ENCODE results near the gene KCTD18. TPM values are rescaled to one million over a fixed set of nuclear protein-coding genes. Genes with fewer than 3 reads are reported as not detected.

The KCTD18 gene
- total RNA-seq, 1 donor from 2014 or later = 17.6 TPM

GRCh38 chr2:200459101-200459500, 50.8 kb downstream of the KCTD18 start:
- DNase-seq (ENCODE audit: low spot score) = no peak
- H3K4me1 Mint-ChIP-seq (ENCODE audit: low read depth) = peaks cover 14% of the 10 kb centered on the region
- H3K27me3 Mint-ChIP-seq (ENCODE audit: low read depth) = no peaks in the 10 kb centered on the region
- no peaks in the 10 kb centered on the region for H3K9me3 Mint-ChIP-seq (ENCODE audit: low read depth)
- no peak for TF ChIP-seq CTCF (IDR thresholded peaks at IDR 0.05)
- peaks cover 25% of the 10 kb centered on the region for H3K36me3 Mint-ChIP-seq (ENCODE audit: low read depth)
- no peak overlapping the region for H3K4me3 Mint-ChIP-seq (ENCODE audit: unreplicated experiment)
- H3K27ac Mint-ChIP-seq (ENCODE audit: unreplicated experiment) = no peak overlapping the region

GRCh38 chr2:200456567-200456966, 53.3 kb downstream of the KCTD18 start:
- no peak for TF ChIP-seq CTCF (IDR thresholded peaks at IDR 0.05)
- DNase-seq (ENCODE audit: low spot score) = no peak
- Mint-ChIP-seq H3K36me3 (ENCODE audit: low read depth) (peaks cover 13% of the 10 kb centered on the region), H3K9me3 (ENCODE audit: low read depth) (no peaks in the 10 kb centered on the region), H3K27me3 (ENCODE audit: low read depth) (no peaks in the 10 kb centered on the region), H3K4me3 (ENCODE audit: unreplicated experiment) (no peak overlapping the region), H3K4me1 (ENCODE audit: low read depth) (peaks cover 16% of the 10 kb centered on the region), H3K27ac (ENCODE audit: unreplicated experiment) (peak overlapping the region; percentile 35)

- no peak for TF ChIP-seq CTCF (IDR thresholded peaks at IDR 0.05)
- Mint-ChIP-seq H3K4me3 (ENCODE audit: unreplicated experiment) (no peak overlapping the region), H3K4me1 (ENCODE audit: low read depth) (peaks cover 16% of the 10 kb centered on the region), H3K36me3 (ENCODE audit: low read depth) (peaks cover 11% of the 10 kb centered on the region), H3K27me3 (ENCODE audit: low read depth) (no peaks in the 10 kb centered on the region), H3K27ac (ENCODE audit: unreplicated experiment) (no peak overlapping the region), H3K9me3 (ENCODE audit: low read depth) (no peaks in the 10 kb centered on the region)
- DNase-seq (ENCODE audit: low spot score) = no peak
Measured at GRCh38 chr2:200455958-200456421, 53.9 kb downstream of the KCTD18 start.

- Mint-ChIP-seq H3K9me3 (ENCODE audit: low read depth) (no peaks in the 10 kb centered on the region), H3K4me3 (ENCODE audit: unreplicated experiment) (no peak overlapping the region), H3K36me3 (ENCODE audit: low read depth) (peaks cover 15% of the 10 kb centered on the region), H3K27ac (ENCODE audit: unreplicated experiment) (peak overlapping the region; percentile 49), H3K4me1 (ENCODE audit: low read depth) (peaks cover 16% of the 10 kb centered on the region), H3K27me3 (ENCODE audit: low read depth) (no peaks in the 10 kb centered on the region)
- DNase-seq (ENCODE audit: low spot score) = no peak
- TF ChIP-seq CTCF (IDR thresholded peaks at IDR 0.05) = no peak
Measured at GRCh38 chr2:200454927-200455801, 54.7 kb downstream of the KCTD18 start.

- peak; percentile 10 for TF ChIP-seq CTCF (IDR thresholded peaks at IDR 0.05)
- H3K9me3 Mint-ChIP-seq (ENCODE audit: low read depth) = no peaks in the 10 kb centered on the region
Measured at GRCh38 chr2:200453853-200454534, 55.9 kb downstream of the KCTD18 start.

More at GRCh38 chr2:200453853-200454534, 55.9 kb downstream of the KCTD18 start:
- H3K4me3 Mint-ChIP-seq (ENCODE audit: unreplicated experiment) = no peak overlapping the region
- H3K36me3 Mint-ChIP-seq (ENCODE audit: low read depth) = peaks cover 14% of the 10 kb centered on the region
- H3K27ac Mint-ChIP-seq (ENCODE audit: unreplicated experiment) = no peak overlapping the region
- no peaks in the 10 kb centered on the region for H3K27me3 Mint-ChIP-seq (ENCODE audit: low read depth)
- DNase-seq (ENCODE audit: low spot score) = no peak
- H3K4me1 Mint-ChIP-seq (ENCODE audit: low read depth) = peaks cover 16% of the 10 kb centered on the region
